ENCODE results near the gene KLF13. TPM values are rescaled to one million over a fixed set of nuclear protein-coding genes. Genes with fewer than 3 reads are reported as not detected.

KLF13 gene
- total and polyA plus RNA-seq, 2 donors (not counting 1 experiment from before 2014, with no cell fraction given): 39.6 to 42.9 TPM

- H3K9ac ChIP-seq (ENCODE audit: insufficient read depth, low read length): no peak overlapping the region
- peaks cover 4% of the 10 kb centered on the region for H3K36me3 ChIP-seq (ENCODE audit: control insufficient read depth, insufficient read depth, low read length)
- DNase-seq (ENCODE audit: low read depth in 2 of 2): no peak
- peaks cover 5% of the 10 kb centered on the region for H3K4me1 ChIP-seq (ENCODE audit: control insufficient read depth, extremely low read depth, insufficient read depth, low read length)
- no peaks in the 10 kb centered on the region for H4K20me1 ChIP-seq (ENCODE audit: control insufficient read depth, extremely low read depth, insufficient read depth, low read length)
- H3K4me3 ChIP-seq (replicated peaks in 1 of 4; ENCODE audit: control extremely low read depth in 1 of 4, insufficient read depth in 1 of 4, low read depth in 3 of 4, low read length in 4 of 4): no peak overlapping the region
- no peak overlapping the region for H3K27ac ChIP-seq (ENCODE audit: insufficient read depth, low read length)
- TF ChIP-seq CTCF (conservative IDR thresholded peaks at IDR 0.05 in 1 of 2, IDR thresholded peaks at IDR 0.05 in 1 of 2; ENCODE audit: low read depth in 1 of 2, low read length in 2 of 2) (no peak), EZH2 (IDR thresholded peaks at IDR 0.05; ENCODE audit: low read length, missing control alignments) (no peak)
- H2AFZ ChIP-seq (ENCODE audit: low read length): no peak overlapping the region
- H3K27me3 ChIP-seq (ENCODE audit: control insufficient read depth, insufficient read depth, low read length): no peaks in the 10 kb centered on the region
- peaks cover 2% of the 10 kb centered on the region for H3K79me2 ChIP-seq (ENCODE audit: control insufficient read depth, insufficient read depth, low read length)
- no peak overlapping the region for H3K4me2 ChIP-seq (ENCODE audit: extremely low read depth, insufficient read depth, low read length)
- H3K9me3 ChIP-seq (ENCODE audit: control insufficient read depth, insufficient read depth, low read depth, low read length): no peaks in the 10 kb centered on the region
Measured at GRCh38 chr15:31377030-31377429, 50.4 kb downstream of the KLF13 start.

- Histone ChIP-seq H3K4me1 (ENCODE audit: control insufficient read depth, extremely low read depth, insufficient read depth, low read length) (no peaks in the 10 kb centered on the region), H3K9ac (ENCODE audit: insufficient read depth, low read length) (no peak overlapping the region), H3K79me2 (ENCODE audit: control insufficient read depth, insufficient read depth, low read length) (peaks cover 2% of the 10 kb centered on the region), H3K36me3 (ENCODE audit: control insufficient read depth, insufficient read depth, low read length) (peaks cover 2% of the 10 kb centered on the region), H3K9me3 (ENCODE audit: control insufficient read depth, insufficient read depth, low read depth, low read length) (no peaks in the 10 kb centered on the region), H2AFZ (ENCODE audit: low read length) (no peak overlapping the region), H4K20me1 (ENCODE audit: control insufficient read depth, extremely low read depth, insufficient read depth, low read length) (no peaks in the 10 kb centered on the region), H3K27ac (ENCODE audit: insufficient read depth, low read length) (no peak overlapping the region), H3K4me2 (ENCODE audit: extremely low read depth, insufficient read depth, low read length) (no peak overlapping the region), H3K27me3 (ENCODE audit: control insufficient read depth, insufficient read depth, low read length) (no peaks in the 10 kb centered on the region), H3K4me3 (replicated peaks in 1 of 4; ENCODE audit: control extremely low read depth in 1 of 4, insufficient read depth in 1 of 4, low read depth in 3 of 4, low read length in 4 of 4) (no peak overlapping the region)
- TF ChIP-seq CTCF (conservative IDR thresholded peaks at IDR 0.05 in 1 of 2, IDR thresholded peaks at IDR 0.05 in 1 of 2; ENCODE audit: low read depth in 1 of 2, low read length in 2 of 2) (no peak), EZH2 (IDR thresholded peaks at IDR 0.05; ENCODE audit: low read length, missing control alignments) (no peak)
- DNase-seq (ENCODE audit: low read depth in 2 of 2): no peak
Measured at GRCh38 chr15:31378363-31378903, 51.8 kb downstream of the KLF13 start.

- no peaks in the 10 kb centered on the region for H4K20me1 ChIP-seq (ENCODE audit: control insufficient read depth, extremely low read depth, insufficient read depth, low read length)
- no peak for DNase-seq (ENCODE audit: low read depth in 2 of 2)
- no peaks in the 10 kb centered on the region for H3K27me3 ChIP-seq (ENCODE audit: control insufficient read depth, insufficient read depth, low read length)
- H3K9me3 ChIP-seq (ENCODE audit: control insufficient read depth, insufficient read depth, low read depth, low read length): no peaks in the 10 kb centered on the region
- H3K4me1 ChIP-seq (ENCODE audit: control insufficient read depth, extremely low read depth, insufficient read depth, low read length): no peaks in the 10 kb centered on the region
- no peak overlapping the region for H2AFZ ChIP-seq (ENCODE audit: low read length)
- TF ChIP-seq CTCF (conservative IDR thresholded peaks at IDR 0.05 in 1 of 2, IDR thresholded peaks at IDR 0.05 in 1 of 2; ENCODE audit: low read depth in 1 of 2, low read length in 2 of 2) (no peak), EZH2 (IDR thresholded peaks at IDR 0.05; ENCODE audit: low read length, missing control alignments) (no peak)
- H3K79me2 ChIP-seq (ENCODE audit: control insufficient read depth, insufficient read depth, low read length): no peaks in the 10 kb centered on the region
- H3K4me3 ChIP-seq (replicated peaks in 1 of 4; ENCODE audit: control extremely low read depth in 1 of 4, insufficient read depth in 1 of 4, low read depth in 3 of 4, low read length in 4 of 4): no peak overlapping the region
- H3K36me3 ChIP-seq (ENCODE audit: control insufficient read depth, insufficient read depth, low read length): peaks cover 2% of the 10 kb centered on the region
- no peak overlapping the region for H3K4me2 ChIP-seq (ENCODE audit: extremely low read depth, insufficient read depth, low read length)
- no peak overlapping the region for H3K9ac ChIP-seq (ENCODE audit: insufficient read depth, low read length)
- no peak overlapping the region for H3K27ac ChIP-seq (ENCODE audit: insufficient read depth, low read length)
Measured at GRCh38 chr15:31379042-31379441, 52.4 kb downstream of the KLF13 start.
